Measurements from ENCODE around the gene FIS1. TPM values are rescaled to one million over a fixed set of nuclear protein-coding genes. Genes with fewer than 3 reads are reported as not detected.

The FIS1 gene
- total RNA-seq, 1 donor from 2014 or later = 266 TPM

- H3K27me3 ChIP-seq = no peaks in the 10 kb centered on the region
- H3K36me3 ChIP-seq = peaks cover 27 to 41% of the 10 kb centered on the region in 2 donors
- H3K9me3 ChIP-seq = no peaks in the 10 kb centered on the region
- TF ChIP-seq CTCF (IDR thresholded peaks at IDR 0.05) = no peak
- H3K27ac ChIP-seq = no peak overlapping the region
- H3K4me3 ChIP-seq = no peak overlapping the region
- H3K4me1 ChIP-seq = peaks cover 0 to 14% of the 10 kb centered on the region in 2 donors
- no peak for DNase-seq (ENCODE audit: low spot score in 2 of 2)
- intact Hi-C loops (cut with DNase I) = loop anchor here (10.0 kb wide), 4 partner anchors 356 to 1326 kb away; partner anchors contain the start of genes POP7, PPP1R35, TRIM4 and UFSP1
Measured at GRCh38 chr7:101240226-101241014, 4.5 kb downstream of the FIS1 start.

GRCh38 chr7:101239951-101240220, 5.0 kb downstream of the FIS1 start:
- Histone ChIP-seq H3K27ac (peak overlapping the region; percentile 46 to 67), H3K27me3 (no peaks in the 10 kb centered on the region), H3K36me3 (peaks cover 27 to 41% of the 10 kb centered on the region in 2 donors), H3K9me3 (no peaks in the 10 kb centered on the region), H3K4me1 (peaks cover 0 to 10% of the 10 kb centered on the region in 2 donors), H3K4me3 (no peak overlapping the region)
- TF ChIP-seq CTCF (IDR thresholded peaks at IDR 0.05) = no peak
- DNase-seq (ENCODE audit: low spot score in 2 of 2) = no peak
- intact Hi-C loops (cut with DNase I) = loop anchor here (10.0 kb wide), 4 partner anchors 355 to 1325 kb away; partner anchors contain the start of genes POP7, PPP1R35, TRIM4 and UFSP1

- H3K27ac ChIP-seq = peak overlapping the region; percentile 46 to 67
- intact Hi-C loops (cut with DNase I) = no loop called here
- H3K9me3 ChIP-seq = no peaks in the 10 kb centered on the region
- DNase-seq (ENCODE audit: low spot score in 2 of 2) = no peak
- no peak overlapping the region for H3K4me3 ChIP-seq
- peaks cover 27 to 41% of the 10 kb centered on the region in 2 donors for H3K36me3 ChIP-seq
- TF ChIP-seq CTCF (IDR thresholded peaks at IDR 0.05) = no peak
- peaks cover 0 to 10% of the 10 kb centered on the region in 2 donors for H3K4me1 ChIP-seq
- H3K27me3 ChIP-seq = no peaks in the 10 kb centered on the region
Measured at GRCh38 chr7:101239191-101239950, 5.5 kb downstream of the FIS1 start.

- Histone ChIP-seq H3K4me1 (peaks cover 0 to 9% of the 10 kb centered on the region in 2 donors), H3K4me3 (peak overlapping the region in 1 of 2 donors; percentile 34), H3K27me3 (no peaks in the 10 kb centered on the region), H3K27ac (peak overlapping the region; percentile 46 to 67), H3K9me3 (no peaks in the 10 kb centered on the region), H3K36me3 (peaks cover 27 to 41% of the 10 kb centered on the region in 2 donors)
- intact Hi-C loops (cut with DNase I) = no loop called here
- TF ChIP-seq CTCF (IDR thresholded peaks at IDR 0.05) = no peak
- DNase-seq (ENCODE audit: low spot score in 2 of 2) = no peak
Measured at GRCh38 chr7:101238226-101239182, 6.4 kb downstream of the FIS1 start.

Data from ascending aorta (tissue), 2 donors.